ENCODE results near the gene SERPINB6.
A peak's percentile ranks its signal among the peaks of the same experiment; 100 is the strongest.

DNA sequence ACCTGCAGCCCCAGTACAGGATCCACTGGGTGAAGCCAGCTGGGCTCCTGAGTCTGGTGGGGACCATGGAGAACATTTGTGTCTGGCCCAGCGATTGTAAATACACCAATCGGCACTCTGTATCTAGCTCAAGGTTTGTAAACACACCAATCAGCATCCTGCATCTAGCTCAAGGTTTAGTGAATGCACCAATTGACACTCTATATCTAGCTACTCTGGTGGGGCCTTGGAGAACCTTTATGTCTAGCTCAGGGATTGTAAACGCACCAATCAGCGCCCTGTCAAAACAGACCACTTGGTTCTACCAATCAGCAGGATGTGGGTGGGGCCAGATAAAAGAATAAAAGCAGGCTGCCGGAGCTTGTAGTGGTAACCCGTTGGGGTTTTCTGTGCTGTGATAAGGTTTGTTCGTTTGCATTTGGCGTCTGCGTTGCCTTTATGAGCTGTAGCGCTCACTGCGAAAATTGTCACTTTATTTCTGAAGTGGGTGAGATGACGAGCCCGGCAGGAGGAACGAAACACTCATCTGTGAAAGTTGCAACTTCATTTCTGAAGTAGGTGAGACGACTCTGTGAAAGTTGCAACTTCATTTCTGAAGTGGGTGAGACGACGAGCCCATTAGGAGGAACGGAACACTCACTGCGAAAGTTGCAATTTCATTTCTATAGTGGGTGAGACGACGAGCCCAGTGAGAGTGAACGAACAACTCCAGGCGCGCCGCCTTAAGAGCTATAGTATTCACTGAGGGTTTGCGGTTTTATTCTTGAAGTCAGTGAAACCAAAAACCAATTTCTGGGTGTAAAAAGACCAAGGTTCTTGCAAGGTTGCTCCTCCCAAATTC lies 31.1 kb downstream of the SERPINB6 start:
- TF ChIP-seq POLR2A (IDR thresholded peaks at IDR 0.05; ENCODE audit: low read length) (peak; percentile 40), GATA1 (IDR thresholded peaks at IDR 0.05; ENCODE audit: low read depth, low read length) (no peak)

Data from erythroblast (primary cell).